Kidney capillary endothelial cell (primary cell): Measurements from ENCODE around the gene DDX27.

Experiments
- DNase-seq: peaks from one replicate; pipeline ENCODE4 v3.0.0-alpha.2; 2018; ENCODE audit warnings: low spot score

DDX27 gene

GRCh38 chr20:49278036-49278817, 59.0 kb downstream of the DDX27 start, which contains the start of gene ZNFX1:
ZNFX1 (minus strand) TSS chr20:49278057; CDS start chr20:49275839, 2,218 bp downstream.
- DNase-seq: peak; percentile 96

GRCh38 chr20:49278818-49279676, 59.8 kb downstream of the DDX27 start:
- DNase-seq: no peak

GRCh38 chr20:49279677-49280462, 60.7 kb downstream of the DDX27 start:
- no peak for DNase-seq

- no peak for DNase-seq
These were observed 61.3 kb downstream of the DDX27 start for GRCh38 chr20:49280463-49281058.

GRCh38 chr20:49281059-49281912, 62.1 kb downstream of the DDX27 start:
- no peak for DNase-seq

GRCh38 chr20:49281913-49282467, 62.8 kb downstream of the DDX27 start:
- DNase-seq: no peak

GRCh38 chr20:49282584-49283171, 63.5 kb downstream of the DDX27 start:
- DNase-seq: no peak

- no peak for DNase-seq
These were observed 64.0 kb downstream of the DDX27 start for GRCh38 chr20:49283176-49283702.

- no peak for DNase-seq
These were observed 64.7 kb downstream of the DDX27 start for GRCh38 chr20:49283703-49284625.

- DNase-seq: no peak
These were observed 65.6 kb downstream of the DDX27 start for GRCh38 chr20:49284818-49285217.

- DNase-seq: no peak
These were observed 66.0 kb downstream of the DDX27 start for GRCh38 chr20:49285233-49285668.

GRCh38 chr20:49285813-49286494, 66.7 kb downstream of the DDX27 start:
- no peak for DNase-seq

- DNase-seq: no peak
These were observed 67.7 kb downstream of the DDX27 start for GRCh38 chr20:49286689-49287551.

- no peak for DNase-seq
These were observed 68.5 kb downstream of the DDX27 start for GRCh38 chr20:49287555-49288249.

- no peak for DNase-seq
These were observed 69.1 kb downstream of the DDX27 start for GRCh38 chr20:49288250-49288751.
